Esophagus mucosa (tissue), 1 donor: ENCODE results near the gene RALB. TPM values are rescaled to one million over a fixed set of nuclear protein-coding genes. Genes with fewer than 3 reads are reported as not detected.

Experiments
- total RNA-seq: library from RNA; stranded (reverse); gene quantifications from one replicate; pipeline ENCODE4 v1.2.4, GENCODE V29; 2023
- donor health status: DM: yes; HTN: yes; CAD: no.

RALB gene
- total RNA-seq, 1 donor from 2014 or later = 81.2 TPM

Other genes with a start within 250 kb of the RALB start
- gene EPB41L5, start 239.8 kb upstream of the RALB start, total RNA-seq = 16.8 TPM
- 20.3 TPM for gene TMEM185B, start 29.5 kb upstream of the RALB start, total RNA-seq
- 0.72 TPM for gene INHBB, start 93.3 kb downstream of the RALB start, total RNA-seq